Astrocyte (in vitro differentiated cells and primary cell): ENCODE measurements around the gene TNNT3. TPM values are rescaled to one million over a fixed set of nuclear protein-coding genes. Genes with fewer than 3 reads are reported as not detected.

ENCODE experiments used
- DNase-seq: peaks from one replicate; pipeline ENCODE4 v3.0.0-alpha.2; 2010; ENCODE audit warnings: low read depth
- FAIRE-seq: peaks from 2 replicates; lab custom pipeline; 2011; peaks lifted over from hg19 to GRCh38; lab: Jason Lieb, UNC
- H2AFZ ChIP-seq: 2 replicates; pipeline ENCODE4 v1.6.0; 2012; ENCODE audit warnings: low read depth, low read length, inconsistent platforms
- H3K27ac ChIP-seq: 2 replicates; pipeline ENCODE4 v1.5.1; 2011; ENCODE audit warnings: low read depth, low read length, inconsistent platforms
- H3K27me3 ChIP-seq: 2 replicates; pipeline ENCODE4 v1.6.0; 2011; ENCODE audit warnings: low read length, inconsistent platforms; ENCODE audit not compliant: insufficient read depth
- H3K36me3 ChIP-seq: 2 replicates; pipeline ENCODE4 v1.5.1; 2011; ENCODE audit warnings: low read length, inconsistent platforms; ENCODE audit not compliant: insufficient read depth
- H3K4me1 ChIP-seq: 2 replicates; pipeline ENCODE4 v1.5.1; 2011; ENCODE audit warnings: low read length, inconsistent platforms; ENCODE audit not compliant: insufficient read depth
- H3K4me2 ChIP-seq: 2 replicates; pipeline ENCODE4 v1.6.0; 2012; ENCODE audit warnings: low read length, inconsistent platforms
- H3K4me3 ChIP-seq: 2 replicates; pipeline ENCODE4 v1.5.1; 2011; ENCODE audit warnings: low read depth, mild to moderate bottlenecking, low read length, inconsistent platforms; ENCODE audit not compliant: insufficient read depth
- H3K79me2 ChIP-seq: 2 replicates; pipeline ENCODE4 v1.6.0; 2012; ENCODE audit warnings: mild to moderate bottlenecking, low read length, inconsistent platforms; ENCODE audit not compliant: insufficient read depth
- H3K9ac ChIP-seq: 2 replicates; pipeline ENCODE4 v1.6.0; 2012; ENCODE audit warnings: mild to moderate bottlenecking, low read length, inconsistent platforms
- H3K9me3 ChIP-seq: 2 replicates; pipeline ENCODE4 v1.5.1; 2012; ENCODE audit warnings: low read depth, mild to moderate bottlenecking, low read length, inconsistent platforms; ENCODE audit not compliant: insufficient read depth
- H4K20me1 ChIP-seq: 2 replicates; pipeline ENCODE4 v1.6.0; 2012; ENCODE audit warnings: low read length, inconsistent platforms; ENCODE audit not compliant: insufficient read depth
- H3K27ac Mint-ChIP-seq: one replicate; pipeline ENCODE4 v1.8.0; 2021; ENCODE audit warnings: mild to moderate bottlenecking, mixed read lengths; ENCODE audit not compliant: unreplicated experiment
- H3K27me3 Mint-ChIP-seq: one replicate; pipeline ENCODE4 v1.8.0; 2021; ENCODE audit warnings: low read depth, mixed read lengths; ENCODE audit not compliant: unreplicated experiment
- H3K36me3 Mint-ChIP-seq: one replicate; pipeline ENCODE4 v1.8.0; 2021; ENCODE audit warnings: low read depth, mixed read lengths; ENCODE audit not compliant: unreplicated experiment
- H3K4me1 Mint-ChIP-seq: one replicate; pipeline ENCODE4 v1.8.0; 2021; ENCODE audit warnings: low read depth, mixed read lengths; ENCODE audit not compliant: unreplicated experiment
- H3K4me3 Mint-ChIP-seq: one replicate; pipeline ENCODE4 v1.8.0; 2021; ENCODE audit warnings: mild to moderate bottlenecking, moderate library complexity, mixed read lengths; ENCODE audit not compliant: unreplicated experiment
- H3K9me3 Mint-ChIP-seq: one replicate; pipeline ENCODE4 v1.8.0; 2021; ENCODE audit warnings: mild to moderate bottlenecking, mixed read lengths; ENCODE audit not compliant: unreplicated experiment
- EZH2 ChIP-seq: IDR thresholded peaks from 2 replicates; pipeline ENCODE4 v1.6.1; 2012; ENCODE audit warnings: mild to moderate bottlenecking, low read length, inconsistent platforms; ENCODE audit not compliant: insufficient read depth
- total RNA-seq: library from RNA; stranded (reverse); gene quantifications from 2 replicates; pipeline ENCODE4 v1.2.1, GENCODE V29; 2021
- TF ChIP-seq, protein P1 (sequence below): IDR thresholded peaks from 2 replicates; pipeline ENCODE4 v1.5.1; 2011; ENCODE audit warnings: low read depth, mild to moderate bottlenecking, inconsistent platforms, low read length, moderate library complexity; ENCODE audit not compliant: insufficient read depth

TNNT3 gene
- total RNA-seq, 1 donor from 2014 or later, result not detected

DNA sequence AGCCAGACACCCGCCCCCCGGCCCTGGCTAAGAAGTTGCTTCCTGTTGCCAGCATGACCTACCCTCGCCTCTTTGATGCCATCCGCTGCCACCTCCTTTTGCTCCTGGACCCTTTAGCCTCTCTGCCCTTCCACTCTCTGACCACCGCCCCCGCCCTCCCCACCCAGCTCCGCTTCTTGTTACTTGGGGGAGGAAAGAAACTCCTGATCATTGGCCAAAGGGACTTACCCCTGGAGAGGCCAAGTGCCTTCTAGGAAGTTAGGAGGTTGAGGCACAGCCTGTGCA is 27.7 kb upstream of the TNNT3 start, which contains the start of gene PRR33:
Gene PRR33, minus strand, starts transcription at position 65 of the 285 bp plus-strand sequence. CDS start 1,311 bp downstream, outside the sequence.
- H3K27ac ChIP-seq, result no peak within 1 kb of the TSS
- no peaks in the 10 kb centered on the region for H4K20me1 ChIP-seq
- H3K27ac Mint-ChIP-seq, result no peak within 1 kb of the TSS
- DNase-seq (no peak), FAIRE-seq (no peak)
- H3K4me3 ChIP-seq, result no peak within 1 kb of the TSS
- no peaks in the 10 kb centered on the region for H3K4me1 Mint-ChIP-seq
- peaks cover 4% of the 10 kb centered on the region for H3K27me3 ChIP-seq
- TF ChIP-seq, protein P1, sequence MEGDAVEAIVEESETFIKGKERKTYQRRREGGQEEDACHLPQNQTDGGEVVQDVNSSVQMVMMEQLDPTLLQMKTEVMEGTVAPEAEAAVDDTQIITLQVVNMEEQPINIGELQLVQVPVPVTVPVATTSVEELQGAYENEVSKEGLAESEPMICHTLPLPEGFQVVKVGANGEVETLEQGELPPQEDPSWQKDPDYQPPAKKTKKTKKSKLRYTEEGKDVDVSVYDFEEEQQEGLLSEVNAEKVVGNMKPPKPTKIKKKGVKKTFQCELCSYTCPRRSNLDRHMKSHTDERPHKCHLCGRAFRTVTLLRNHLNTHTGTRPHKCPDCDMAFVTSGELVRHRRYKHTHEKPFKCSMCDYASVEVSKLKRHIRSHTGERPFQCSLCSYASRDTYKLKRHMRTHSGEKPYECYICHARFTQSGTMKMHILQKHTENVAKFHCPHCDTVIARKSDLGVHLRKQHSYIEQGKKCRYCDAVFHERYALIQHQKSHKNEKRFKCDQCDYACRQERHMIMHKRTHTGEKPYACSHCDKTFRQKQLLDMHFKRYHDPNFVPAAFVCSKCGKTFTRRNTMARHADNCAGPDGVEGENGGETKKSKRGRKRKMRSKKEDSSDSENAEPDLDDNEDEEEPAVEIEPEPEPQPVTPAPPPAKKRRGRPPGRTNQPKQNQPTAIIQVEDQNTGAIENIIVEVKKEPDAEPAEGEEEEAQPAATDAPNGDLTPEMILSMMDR, result no peak
- TF ChIP-seq EZH2, result no peak
- no peaks in the 10 kb centered on the region for H3K79me2 ChIP-seq
- no peak within 1 kb of the TSS for H2AFZ ChIP-seq
- no peaks in the 10 kb centered on the region for H3K36me3 Mint-ChIP-seq
- no peaks in the 10 kb centered on the region for H3K4me1 ChIP-seq
- H3K9me3 Mint-ChIP-seq, result no peaks in the 10 kb centered on the region
- H3K9me3 ChIP-seq, result no peaks in the 10 kb centered on the region
- no peaks in the 10 kb centered on the region for H3K36me3 ChIP-seq
- H3K4me2 ChIP-seq, result no peak within 1 kb of the TSS
- no peak within 1 kb of the TSS for H3K4me3 Mint-ChIP-seq
- peaks cover 27% of the 10 kb centered on the region for H3K27me3 Mint-ChIP-seq
- no peak within 1 kb of the TSS for H3K9ac ChIP-seq

DNA sequence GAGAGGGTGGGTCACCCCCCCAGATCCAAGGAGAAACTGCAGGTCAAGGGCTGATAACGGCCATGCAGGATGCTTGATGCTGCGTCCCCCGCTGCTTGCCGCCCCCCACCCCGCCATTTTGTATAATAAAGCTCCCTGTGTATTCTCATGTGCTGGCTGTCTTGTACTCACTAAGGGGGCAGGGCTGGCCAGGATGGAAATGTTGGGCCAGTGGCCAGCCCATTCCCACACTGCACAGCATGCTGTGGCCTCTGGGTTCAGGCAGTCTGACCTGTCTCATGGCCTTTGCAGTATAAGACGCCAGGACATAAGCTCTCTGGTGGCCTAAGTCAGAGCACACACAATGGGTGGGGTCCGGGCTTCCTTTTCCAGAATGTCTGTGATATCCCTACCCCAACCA is 27.4 kb upstream of the TNNT3 start:
- Mint-ChIP-seq H3K4me1 (no peaks in the 10 kb centered on the region), H3K4me3 (no peak overlapping the region), H3K9me3 (no peaks in the 10 kb centered on the region), H3K27ac (no peak overlapping the region), H3K36me3 (no peaks in the 10 kb centered on the region), H3K27me3 (peaks cover 27% of the 10 kb centered on the region)
- TF ChIP-seq EZH2, result no peak
- TF ChIP-seq, protein P1, result no peak
- Histone ChIP-seq H4K20me1 (no peaks in the 10 kb centered on the region), H3K9ac (no peak overlapping the region), H3K36me3 (no peaks in the 10 kb centered on the region), H3K79me2 (no peaks in the 10 kb centered on the region), H3K9me3 (no peaks in the 10 kb centered on the region), H3K4me3 (no peak overlapping the region), H2AFZ (no peak overlapping the region), H3K27me3 (peaks cover 7% of the 10 kb centered on the region), H3K4me2 (no peak overlapping the region), H3K4me1 (no peaks in the 10 kb centered on the region), H3K27ac (no peak overlapping the region)
- no peak for DNase-seq
- no peak for FAIRE-seq

DNA sequence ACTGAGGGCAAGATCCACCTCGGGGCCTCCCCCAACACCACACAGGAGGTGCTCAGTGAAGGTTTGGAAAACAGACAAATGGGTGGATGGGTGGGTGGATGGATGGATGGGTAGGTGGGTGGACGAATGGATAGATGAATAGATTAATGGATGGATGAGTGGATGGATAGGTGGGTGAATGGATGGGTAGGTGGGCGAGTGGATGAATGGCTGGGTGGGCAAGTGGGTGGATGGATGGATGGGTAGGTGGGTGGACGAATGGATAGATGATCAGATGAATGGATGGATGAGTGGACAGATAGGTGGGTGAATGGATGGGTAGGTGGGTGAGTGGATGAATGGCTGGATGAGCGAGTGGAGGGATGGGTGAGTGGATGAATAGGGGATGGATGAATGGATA is 26.9 kb upstream of the TNNT3 start:
- peaks cover 27% of the 10 kb centered on the region for H3K27me3 Mint-ChIP-seq
- peaks cover 10% of the 10 kb centered on the region for H3K27me3 ChIP-seq
- no peak for FAIRE-seq

More for the DNA sequence above, 26.9 kb upstream of the TNNT3 start:
- Histone ChIP-seq H3K4me1 (no peaks in the 10 kb centered on the region), H3K9me3 (no peaks in the 10 kb centered on the region), H2AFZ (no peak overlapping the region), H3K4me3 (no peak overlapping the region), H3K79me2 (no peaks in the 10 kb centered on the region), H3K36me3 (no peaks in the 10 kb centered on the region), H3K4me2 (no peak overlapping the region), H4K20me1 (no peaks in the 10 kb centered on the region), H3K27ac (no peak overlapping the region), H3K9ac (no peak overlapping the region)
- no peaks in the 10 kb centered on the region for H3K36me3 Mint-ChIP-seq
- no peaks in the 10 kb centered on the region for H3K4me1 Mint-ChIP-seq
- H3K9me3 Mint-ChIP-seq, result no peaks in the 10 kb centered on the region
- no peak overlapping the region for H3K4me3 Mint-ChIP-seq
- no peak for DNase-seq
- TF ChIP-seq EZH2, result no peak
- TF ChIP-seq, protein P1, result no peak
- no peak overlapping the region for H3K27ac Mint-ChIP-seq
